Kidney tubule cell (primary cell): ENCODE measurements around the gene ATP5PO.
"Not testable (repeated sequence)": the region's sequence is repeated elsewhere in the genome, so short reads cannot be mapped to it uniquely, and the experiment has no call there.

Experiments
- DNase-seq: peaks from one replicate; pipeline ENCODE4 v3.0.0-alpha.2; 2018; ENCODE audit warnings: low spot score

ATP5PO gene

GRCh38 chr21:33866826-33867225, 48.8 kb downstream of the ATP5PO start:
- peak; percentile 32 for DNase-seq

GRCh38 chr21:33865996-33866575, 49.5 kb downstream of the ATP5PO start:
- DNase-seq = no peak

GRCh38 chr21:33865176-33865575, 50.4 kb downstream of the ATP5PO start:
- DNase-seq = no peak

- DNase-seq = no peak
Measured at GRCh38 chr21:33864150-33864549, 51.5 kb downstream of the ATP5PO start.

GRCh38 chr21:33863191-33863590, 52.4 kb downstream of the ATP5PO start:
- not testable (repeated sequence) for DNase-seq

- DNase-seq = no peak
Measured at GRCh38 chr21:33861125-33861524, 54.5 kb downstream of the ATP5PO start.

GRCh38 chr21:33860332-33860879, 55.2 kb downstream of the ATP5PO start:
- no peak for DNase-seq

- no peak for DNase-seq
Measured at GRCh38 chr21:33859373-33860102, 56.1 kb downstream of the ATP5PO start.

GRCh38 chr21:33858667-33859372, 56.8 kb downstream of the ATP5PO start:
- DNase-seq = no peak

GRCh38 chr21:33857846-33858666, 57.5 kb downstream of the ATP5PO start:
- DNase-seq = no peak

- DNase-seq = no peak
Measured at GRCh38 chr21:33856893-33857527, 58.6 kb downstream of the ATP5PO start.

- no peak for DNase-seq
Measured at GRCh38 chr21:33855190-33855589, 60.4 kb downstream of the ATP5PO start.

- peak; percentile 36 for DNase-seq
Measured at GRCh38 chr21:33854604-33855003, 61.0 kb downstream of the ATP5PO start.
